Calu3 (cell line): ENCODE results near the gene SYT8. TPM values are rescaled to one million over a fixed set of nuclear protein-coding genes. Genes with fewer than 3 reads are reported as not detected.

Experiments
- BruUV-seq: library from RNA; stranded (reverse); fragments of 400-500 nt; replicated peaks from 2 replicates; lab custom pipeline; 2021; lab: Mats Ljungman, UMichigan
- CTCF ChIA-PET: fragments of 300-600 bp; sonication (Branson Sonifier 250); formaldehyde crosslinking; loops from one replicate; lab custom pipeline; 2022; ENCODE audit warnings: antibody characterized with exemption; lab: Charles Lee
- DNase-seq: peaks from one replicate; pipeline ENCODE4 v3.0.0; 2022
- H3K27ac Mint-ChIP-seq: one replicate; pipeline ENCODE4 v1.8.0; 2022; ENCODE audit warnings: mixed read lengths; ENCODE audit not compliant: unreplicated experiment
- H3K27me3 Mint-ChIP-seq: one replicate; pipeline ENCODE4 v1.8.0; 2022; ENCODE audit warnings: mixed read lengths; ENCODE audit not compliant: unreplicated experiment
- H3K36me3 Mint-ChIP-seq: one replicate; pipeline ENCODE4 v1.8.0; 2022; ENCODE audit warnings: mild to moderate bottlenecking, moderate library complexity, mixed read lengths; ENCODE audit not compliant: insufficient read depth, unreplicated experiment
- H3K4me1 Mint-ChIP-seq: one replicate; pipeline ENCODE4 v1.8.0; 2022; ENCODE audit warnings: mild to moderate bottlenecking, low read depth, mixed read lengths; ENCODE audit not compliant: unreplicated experiment
- H3K4me3 Mint-ChIP-seq: one replicate; pipeline ENCODE4 v1.8.0; 2022; ENCODE audit warnings: mild to moderate bottlenecking, low read depth, moderate library complexity, mixed read lengths; ENCODE audit not compliant: unreplicated experiment
- H3K9me3 Mint-ChIP-seq: one replicate; pipeline ENCODE4 v1.8.0; 2022; ENCODE audit warnings: low read depth, mixed read lengths; ENCODE audit not compliant: unreplicated experiment
- CTCF ChIP-seq: fragments of 200-600 bp; IDR thresholded peaks from one replicate; pipeline ENCODE4 v1.8.0; 2022; ENCODE audit warnings: antibody characterized with exemption; ENCODE audit not compliant: unreplicated experiment
- intact Hi-C: fragments of 100-400 bp; cut with micrococcal nuclease; formaldehyde crosslinking; loops from one replicate; pipeline ENCODE4 v1.10.0; 2022; ENCODE audit not compliant: unreplicated experiment
- total RNA-seq: library from RNA; stranded (reverse); gene quantifications from 2 replicates; pipeline ENCODE4 v1.2.3, GENCODE V29; 2022

SYT8 gene
- total RNA-seq, 1 experiment from 2014 or later = 7.1 TPM

DNA sequence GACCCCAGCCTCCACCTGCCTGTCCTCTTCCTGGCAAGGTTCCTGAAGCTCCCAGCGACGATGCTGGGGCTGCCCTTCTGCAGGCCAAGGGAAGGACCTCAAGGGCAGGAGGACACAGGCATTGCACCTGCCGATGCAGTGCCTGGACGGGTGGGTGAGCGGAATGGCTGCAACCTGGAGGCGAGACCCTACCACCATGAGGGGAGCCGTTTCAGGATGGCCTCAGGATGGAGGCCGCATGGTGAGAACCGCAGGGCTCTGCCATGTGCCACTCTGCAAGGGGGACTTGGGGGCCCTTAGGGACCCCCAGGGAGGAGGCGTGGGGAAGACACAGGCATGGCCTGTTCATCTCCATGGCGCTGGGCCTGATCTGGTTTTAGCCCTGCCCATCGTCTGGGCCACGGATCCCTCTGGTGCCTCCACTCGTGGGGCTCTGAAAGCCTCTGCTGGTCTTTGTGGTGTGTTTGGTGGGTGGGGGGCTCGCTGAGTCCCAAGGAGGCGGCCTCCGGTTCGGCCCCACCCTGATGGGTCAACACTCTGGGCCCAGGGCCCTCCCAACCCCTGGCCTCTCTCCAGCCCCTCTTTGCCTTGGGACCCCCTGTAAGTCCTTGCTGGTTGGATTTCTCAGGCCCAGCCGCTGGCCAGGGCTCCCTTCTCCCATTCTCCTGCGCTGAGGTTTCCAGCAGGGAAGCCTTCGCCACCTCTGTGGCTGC is 16.8 kb downstream of the SYT8 start:
- BruUV-seq = no TSS peak
- H3K9me3 Mint-ChIP-seq = no peaks in the 10 kb centered on the region
- H3K27ac Mint-ChIP-seq = no peak overlapping the region
- H3K4me3 Mint-ChIP-seq = no peak overlapping the region
- peaks cover 24% of the 10 kb centered on the region for H3K27me3 Mint-ChIP-seq
- CTCF ChIA-PET = no interaction called here
- no peaks in the 10 kb centered on the region for H3K36me3 Mint-ChIP-seq
- no peak for TF ChIP-seq CTCF
- H3K4me1 Mint-ChIP-seq = no peaks in the 10 kb centered on the region
- intact Hi-C loops = no loop called here
- DNase-seq = no peak

GRCh38 chr11:1852271-1852876 is 17.6 kb downstream of the SYT8 start:
- Mint-ChIP-seq H3K36me3 (no peaks in the 10 kb centered on the region), H3K27me3 (peaks cover 17% of the 10 kb centered on the region), H3K4me1 (no peaks in the 10 kb centered on the region), H3K27ac (no peak overlapping the region), H3K4me3 (no peak overlapping the region), H3K9me3 (no peaks in the 10 kb centered on the region)
- no peak for DNase-seq
- CTCF ChIA-PET = no interaction called here
- no peak for TF ChIP-seq CTCF
- BruUV-seq = no TSS peak
- intact Hi-C loops = no loop called here

- no peak for DNase-seq
- BruUV-seq = no TSS peak
- H3K27ac Mint-ChIP-seq = no peak within 1 kb of the TSS
- CTCF ChIA-PET = no interaction called here
- peaks cover 15% of the 10 kb centered on the region for H3K27me3 Mint-ChIP-seq
- no peaks in the 10 kb centered on the region for H3K4me1 Mint-ChIP-seq
- H3K9me3 Mint-ChIP-seq = no peaks in the 10 kb centered on the region
- no peak within 1 kb of the TSS for H3K4me3 Mint-ChIP-seq
- no peaks in the 10 kb centered on the region for H3K36me3 Mint-ChIP-seq
- intact Hi-C loops = no loop called here
- TF ChIP-seq CTCF = no peak
Observed at GRCh38 chr11:1852877-1853276, 18.1 kb downstream of the SYT8 start, which contains the start of gene LSP1. TSS of gene LSP1 (plus strand) at chr11:1853084. CDS start at chr11:1853145, 61 bp downstream.

GRCh38 chr11:1853376-1854131 is 18.8 kb downstream of the SYT8 start:
- no peak for TF ChIP-seq CTCF
- H3K27me3 Mint-ChIP-seq = peaks cover 15% of the 10 kb centered on the region
- H3K4me1 Mint-ChIP-seq = no peaks in the 10 kb centered on the region
- BruUV-seq = no TSS peak
- CTCF ChIA-PET = no interaction called here
- H3K4me3 Mint-ChIP-seq = no peak overlapping the region
- no peaks in the 10 kb centered on the region for H3K9me3 Mint-ChIP-seq
- no peaks in the 10 kb centered on the region for H3K36me3 Mint-ChIP-seq
- intact Hi-C loops = no loop called here
- H3K27ac Mint-ChIP-seq = no peak overlapping the region
- no peak for DNase-seq
